Endothelial cell of umbilical vein (primary cell): ENCODE measurements around the gene C1QTNF7.

Source experiments
- CTCF ChIP-seq, 2 donors: IDR thresholded peaks; 1 replicate in 1 of 2; 2 replicates in 1 of 2; pipeline ENCODE4 v1.5.1; 2011; ENCODE audit warnings: low read length in 2 of 2, mild to moderate bottlenecking in 2 of 2, moderate library complexity in 2 of 2, control low read depth in 1 of 2, inconsistent platforms in 1 of 2, low read depth in 1 of 2; ENCODE audit not compliant: insufficient read depth in 1 of 2; ENCODE audit errors: extremely low read depth in 1 of 2
- EZH2 ChIP-seq: IDR thresholded peaks from 2 replicates; pipeline ENCODE4 v1.6.1; 2012; ENCODE audit warnings: borderline replicate concordance, low read depth, mild to moderate bottlenecking, moderate library complexity, low read length, inconsistent platforms; ENCODE audit not compliant: severe bottlenecking
- GATA2 ChIP-seq: IDR thresholded peaks from 2 replicates; pipeline ENCODE4 v1.7.0; 2011; ENCODE audit warnings: low read depth, mild to moderate bottlenecking, moderate library complexity, mixed read lengths, low read length; ENCODE audit not compliant: insufficient read length, insufficient read depth
- MYC ChIP-seq: IDR thresholded peaks from one replicate; pipeline ENCODE4 v1.6.1; 2011; ENCODE audit warnings: mild to moderate bottlenecking, low read depth, low read length
- POLR2A ChIP-seq: IDR thresholded peaks from 2 replicates; pipeline ENCODE4 v1.6.1; 2012; ENCODE audit warnings: low read depth, mild to moderate bottlenecking, control low read depth, low read length
- POLR2AphosphoS5 ChIP-seq: IDR thresholded peaks from 2 replicates; pipeline ENCODE4 v1.6.1; 2012; ENCODE audit warnings: low read depth, mild to moderate bottlenecking, control low read depth, low read length, moderate library complexity; ENCODE audit not compliant: insufficient read depth

- TF ChIP-seq POLR2A (no peak), CTCF (IDR thresholded peaks at IDR 0.05; ENCODE audit: extremely low read depth in 1 of 2, insufficient read depth in 1 of 2, low read depth in 1 of 2, low read length in 2 of 2) (no peak), EZH2 (no peak), POLR2AphosphoS5 (no peak), MYC (no peak), GATA2 (no peak)
These were observed 32.5 kb upstream of the C1QTNF7 start for GRCh38 chr4:15395311-15395710.
